Endothelial cell (in vitro differentiated cells): Measurements from ENCODE around the gene TK1. TPM values are rescaled to one million over a fixed set of nuclear protein-coding genes. Genes with fewer than 3 reads are reported as not detected.
"Not testable (repeated sequence)": the region's sequence is repeated elsewhere in the genome, so short reads cannot be mapped to it uniquely, and the experiment has no call there.

Experiments
- DNase-seq: peaks from one replicate; pipeline ENCODE4 v3.0.0; 2021; ENCODE audit warnings: low spot score
- H3K27ac Mint-ChIP-seq: one replicate; pipeline ENCODE4 v1.8.0; 2021; ENCODE audit warnings: mixed read lengths, inconsistent platforms; ENCODE audit not compliant: unreplicated experiment
- H3K27me3 Mint-ChIP-seq: one replicate; pipeline ENCODE4 v1.8.0; 2021; ENCODE audit warnings: mild to moderate bottlenecking, moderate library complexity, mixed read lengths, inconsistent platforms; ENCODE audit not compliant: unreplicated experiment
- H3K36me3 Mint-ChIP-seq: one replicate; pipeline ENCODE4 v1.8.0; 2021; ENCODE audit warnings: mild to moderate bottlenecking, low read depth, mixed read lengths, inconsistent platforms; ENCODE audit not compliant: unreplicated experiment
- H3K4me1 Mint-ChIP-seq: one replicate; pipeline ENCODE4 v1.8.0; 2021; ENCODE audit warnings: mild to moderate bottlenecking, mixed read lengths, inconsistent platforms; ENCODE audit not compliant: unreplicated experiment
- H3K4me3 Mint-ChIP-seq: one replicate; pipeline ENCODE4 v1.8.0; 2021; ENCODE audit warnings: mild to moderate bottlenecking, mixed read lengths, inconsistent platforms; ENCODE audit not compliant: unreplicated experiment
- H3K9me3 Mint-ChIP-seq: one replicate; pipeline ENCODE4 v1.8.0; 2021; ENCODE audit warnings: mixed read lengths, inconsistent platforms; ENCODE audit not compliant: unreplicated experiment
- total RNA-seq: library from RNA; stranded (reverse); fragmentation: NEBNext Ultra II Directional; extraction: Animal tissue kit (Norgen Biotek cat#: 25700); gene quantifications from one replicate; pipeline ENCODE4 v1.2.1, GENCODE V29; 2021; ENCODE audit not compliant: unreplicated experiment
- TF ChIP-seq, protein P1 (sequence below): fragments of 200-600 bp; sonication (generic); IDR thresholded peaks from one replicate; pipeline ENCODE4 v1.5.0; 2021; ENCODE audit warnings: antibody characterized with exemption; ENCODE audit not compliant: unreplicated experiment

TK1 gene
- total RNA-seq, 1 donor from 2014 or later = 23.8 TPM

DNA sequence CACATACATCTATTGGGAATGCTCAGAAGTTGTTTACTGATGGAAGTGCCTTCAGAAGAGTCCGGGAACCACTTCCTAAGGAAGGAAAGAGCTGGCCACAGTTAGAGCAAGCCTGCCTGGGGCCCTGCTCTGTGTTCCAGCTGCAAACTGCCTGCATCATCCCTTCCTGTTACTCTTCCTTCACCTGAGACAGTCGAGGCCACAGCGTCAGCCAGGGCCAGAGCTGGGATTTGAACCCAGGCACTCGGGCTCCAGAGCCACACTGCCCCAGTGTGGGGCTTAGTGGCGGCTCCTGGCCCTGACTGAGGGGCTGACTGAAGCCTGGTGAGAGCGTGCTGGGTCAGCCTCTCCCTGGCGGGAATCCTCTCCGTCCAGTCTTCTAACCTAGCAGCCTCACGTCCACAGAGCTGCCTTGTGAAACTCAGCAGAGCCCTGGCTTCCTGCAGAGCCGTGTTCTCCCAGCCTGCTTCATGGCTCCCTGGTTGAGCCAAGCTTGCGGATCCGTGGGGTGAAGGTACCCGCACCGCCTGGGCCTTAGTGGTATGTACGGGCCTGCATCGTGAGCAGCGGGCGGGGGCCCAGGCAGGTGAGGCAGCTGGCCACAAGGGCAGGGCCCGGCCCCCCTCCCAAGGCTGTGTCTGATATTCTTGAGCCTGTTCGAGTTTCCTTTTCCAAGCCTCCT, 45.3 kb downstream of the TK1 start:
- Mint-ChIP-seq H3K27ac (peak overlapping the region; percentile 52), H3K27me3 (peaks cover 7% of the 10 kb centered on the region), H3K9me3 (no peaks in the 10 kb centered on the region), H3K4me1 (peaks cover 14% of the 10 kb centered on the region), H3K36me3 (peaks cover 7% of the 10 kb centered on the region), H3K4me3 (peak overlapping the region; percentile 79)
- TF ChIP-seq, protein P1, sequence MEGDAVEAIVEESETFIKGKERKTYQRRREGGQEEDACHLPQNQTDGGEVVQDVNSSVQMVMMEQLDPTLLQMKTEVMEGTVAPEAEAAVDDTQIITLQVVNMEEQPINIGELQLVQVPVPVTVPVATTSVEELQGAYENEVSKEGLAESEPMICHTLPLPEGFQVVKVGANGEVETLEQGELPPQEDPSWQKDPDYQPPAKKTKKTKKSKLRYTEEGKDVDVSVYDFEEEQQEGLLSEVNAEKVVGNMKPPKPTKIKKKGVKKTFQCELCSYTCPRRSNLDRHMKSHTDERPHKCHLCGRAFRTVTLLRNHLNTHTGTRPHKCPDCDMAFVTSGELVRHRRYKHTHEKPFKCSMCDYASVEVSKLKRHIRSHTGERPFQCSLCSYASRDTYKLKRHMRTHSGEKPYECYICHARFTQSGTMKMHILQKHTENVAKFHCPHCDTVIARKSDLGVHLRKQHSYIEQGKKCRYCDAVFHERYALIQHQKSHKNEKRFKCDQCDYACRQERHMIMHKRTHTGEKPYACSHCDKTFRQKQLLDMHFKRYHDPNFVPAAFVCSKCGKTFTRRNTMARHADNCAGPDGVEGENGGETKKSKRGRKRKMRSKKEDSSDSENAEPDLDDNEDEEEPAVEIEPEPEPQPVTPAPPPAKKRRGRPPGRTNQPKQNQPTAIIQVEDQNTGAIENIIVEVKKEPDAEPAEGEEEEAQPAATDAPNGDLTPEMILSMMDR = no peak
- DNase-seq = no peak

DNA sequence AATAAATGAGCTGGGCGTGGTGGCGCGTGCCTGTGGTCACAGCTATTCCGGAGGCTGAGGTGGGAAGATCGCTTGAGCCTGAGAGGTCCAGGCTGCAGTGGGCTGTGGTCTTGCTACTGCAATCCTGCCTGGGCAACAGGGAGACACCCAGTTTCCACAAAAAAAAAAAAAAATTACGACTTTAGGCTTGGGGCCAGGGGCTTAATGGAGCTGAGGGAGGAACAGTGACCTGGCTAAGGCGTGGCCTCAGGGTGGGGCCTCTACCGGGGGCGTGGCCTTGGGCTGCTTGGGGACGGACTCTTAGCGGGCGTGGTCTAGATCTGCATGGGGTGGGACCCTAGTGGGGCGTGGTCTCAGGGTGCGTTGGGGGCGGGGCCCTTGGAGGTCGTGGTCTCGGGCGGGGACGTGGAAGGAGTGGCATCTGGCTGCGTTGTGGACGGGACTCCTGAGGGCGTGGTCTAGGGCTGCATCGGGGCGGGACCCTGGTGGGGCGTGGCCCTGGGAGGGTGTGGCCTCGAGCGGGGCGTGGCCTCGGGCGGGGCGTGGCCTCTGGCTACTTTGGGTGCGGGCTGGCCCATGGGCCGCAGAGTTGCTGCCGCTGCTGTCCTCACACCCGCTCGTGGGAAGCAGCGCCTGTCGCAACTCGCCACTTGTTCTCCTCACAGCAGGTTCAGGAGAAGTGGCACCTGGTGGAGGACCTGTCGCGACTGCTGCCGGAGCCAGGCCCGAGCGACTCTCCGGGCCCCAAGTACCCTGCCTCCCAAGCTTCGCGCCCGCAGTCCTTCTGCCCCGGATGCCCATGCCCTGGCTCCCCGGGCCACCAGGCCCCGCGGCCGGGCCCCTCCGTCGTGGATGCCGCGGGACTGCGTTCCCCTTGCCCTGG, 46.4 kb downstream of the TK1 start:
- peaks cover 14% of the 10 kb centered on the region for H3K4me1 Mint-ChIP-seq
- DNase-seq = peak; percentile 84
- H3K4me3 Mint-ChIP-seq = no peak overlapping the region
- H3K36me3 Mint-ChIP-seq = peaks cover 14% of the 10 kb centered on the region
- H3K27ac Mint-ChIP-seq = no peak overlapping the region
- peaks cover 9% of the 10 kb centered on the region for H3K27me3 Mint-ChIP-seq
- TF ChIP-seq, protein P1 = no peak
- H3K9me3 Mint-ChIP-seq = no peaks in the 10 kb centered on the region

DNA sequence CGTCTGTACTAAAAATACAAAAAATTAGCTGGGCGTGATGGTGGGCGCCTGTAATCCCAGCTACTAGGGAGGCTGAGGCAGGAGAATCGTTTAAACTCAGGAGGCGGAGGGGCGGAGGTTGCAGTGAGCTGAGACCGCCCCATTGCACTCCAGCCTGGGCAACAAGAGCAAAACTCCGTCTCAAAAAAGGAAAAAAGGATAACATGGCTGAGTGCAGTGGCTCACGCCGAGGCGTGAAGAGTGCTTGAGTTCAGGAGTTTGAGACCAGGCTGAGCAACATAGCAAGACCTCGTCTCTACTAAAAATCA, 47.0 kb downstream of the TK1 start:
- H3K9me3 Mint-ChIP-seq, H3K27ac Mint-ChIP-seq, H3K4me3 Mint-ChIP-seq, DNase-seq, H3K27me3 Mint-ChIP-seq: not testable (repeated sequence)
- peaks cover 16% of the 10 kb centered on the region for H3K36me3 Mint-ChIP-seq
- peaks cover 14% of the 10 kb centered on the region for H3K4me1 Mint-ChIP-seq

DNA sequence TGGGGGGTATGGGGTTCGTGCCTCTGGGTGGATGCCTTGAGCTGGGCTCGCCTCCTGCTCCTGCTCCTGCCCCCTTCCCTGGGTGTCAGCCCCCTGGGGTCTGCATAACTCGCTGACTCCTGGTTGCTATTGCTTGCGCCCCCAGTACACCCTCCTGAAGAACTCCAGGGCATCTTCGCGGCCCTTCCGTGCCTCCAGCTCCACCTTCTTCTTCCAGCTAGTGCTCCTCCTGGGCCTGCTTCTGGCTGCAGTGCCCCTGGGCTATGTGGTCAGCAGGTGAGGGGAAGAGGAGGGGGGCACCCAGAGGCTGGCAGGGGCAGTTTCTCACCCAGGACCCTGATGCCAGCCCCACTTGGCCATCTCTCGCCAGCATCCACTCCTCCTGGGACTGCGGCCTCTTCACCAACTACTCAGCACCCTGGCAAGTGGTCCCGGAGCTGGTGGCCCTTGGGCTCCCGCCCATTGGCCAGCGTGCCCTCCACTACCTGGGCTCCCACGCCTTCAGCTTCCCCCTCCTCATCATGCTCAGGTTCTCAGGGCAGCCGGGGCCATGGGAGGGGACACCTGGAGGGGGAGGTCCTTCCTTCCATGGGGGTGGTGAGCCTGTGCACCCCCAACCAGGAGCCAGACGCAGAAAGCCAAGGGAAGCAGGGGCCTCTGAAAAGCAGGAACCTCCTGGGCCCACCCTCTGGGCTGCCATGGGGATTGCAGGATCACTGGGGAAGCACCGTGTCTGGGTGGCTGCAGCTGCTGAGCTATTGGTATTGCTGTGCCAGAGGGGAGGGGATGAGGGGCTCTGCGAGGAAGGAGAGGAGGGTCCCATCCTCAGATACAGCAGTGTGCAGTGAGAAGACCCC, 48.4 kb downstream of the TK1 start:
- Mint-ChIP-seq H3K4me3 (no peak overlapping the region), H3K9me3 (no peaks in the 10 kb centered on the region), H3K36me3 (peaks cover 25% of the 10 kb centered on the region), H3K27me3 (peaks cover 14% of the 10 kb centered on the region), H3K4me1 (peaks cover 20% of the 10 kb centered on the region), H3K27ac (no peak overlapping the region)
- TF ChIP-seq, protein P1 = no peak
- no peak for DNase-seq

DNA sequence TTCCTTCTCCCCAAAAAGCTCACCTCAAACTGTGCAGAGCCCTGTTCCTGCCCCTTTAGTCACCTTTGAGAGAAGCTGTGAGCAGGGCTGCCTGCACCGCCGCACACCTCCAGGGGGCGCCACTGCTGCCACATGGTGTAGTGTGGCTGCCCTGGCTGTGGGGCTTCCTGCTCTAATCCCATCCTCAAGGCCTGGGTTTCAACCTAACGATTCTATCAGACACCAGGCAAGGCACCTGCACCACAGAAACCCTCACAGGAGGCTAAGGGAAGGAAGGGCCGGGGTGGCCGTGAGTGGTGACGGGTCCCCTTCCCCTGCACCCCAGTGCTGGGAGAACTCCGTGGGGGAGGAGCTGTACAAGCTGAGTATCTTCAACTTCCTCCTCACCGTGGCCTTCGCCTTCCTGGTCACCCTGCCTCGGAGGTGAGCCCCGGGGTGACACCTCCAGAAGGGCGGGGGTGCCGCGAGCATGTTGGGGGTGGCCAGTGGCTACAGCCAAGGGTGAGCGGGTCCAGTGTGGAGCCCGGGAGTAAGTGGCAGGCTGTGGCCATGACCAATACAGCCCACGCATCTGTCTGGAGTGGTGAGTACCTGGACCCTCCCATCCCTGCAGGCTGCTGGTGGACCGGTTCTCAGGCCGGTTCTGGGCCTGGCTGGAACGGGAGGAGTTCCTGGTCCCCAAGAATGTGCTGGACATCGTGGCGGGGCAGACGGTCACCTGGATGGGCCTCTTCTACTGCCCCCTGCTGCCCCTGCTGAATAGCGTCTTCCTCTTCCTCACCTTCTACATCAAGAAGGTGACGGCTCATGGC, 49.3 kb downstream of the TK1 start:
- Mint-ChIP-seq H3K4me1 (peaks cover 26% of the 10 kb centered on the region), H3K27ac (no peak overlapping the region), H3K9me3 (no peaks in the 10 kb centered on the region), H3K27me3 (peaks cover 14% of the 10 kb centered on the region), H3K36me3 (peaks cover 24% of the 10 kb centered on the region), H3K4me3 (peak overlapping the region; percentile 37)
- DNase-seq = no peak
- TF ChIP-seq, protein P1 = peak; percentile 49
